Loucy (cell line): ENCODE results near the gene OSBPL8.

Experiments used
- H2AFZ ChIP-seq: fragments of 200-600 bp; sonication (generic); 2 replicates; pipeline ENCODE4 v1.6.0; 2016; ENCODE audit warnings: antibody characterized with exemption, mild to moderate bottlenecking, low read length, moderate library complexity
- H3F3A ChIP-seq: fragments of 200-600 bp; 2 replicates; pipeline ENCODE4 v1.6.0; 2016; ENCODE audit warnings: antibody characterized with exemption, low read depth, mild to moderate bottlenecking
- H3K27me3 ChIP-seq: fragments of 200-600 bp; sonication (generic); 2 replicates; pipeline ENCODE4 v1.6.1; 2014; ENCODE audit warnings: low read length, mild to moderate bottlenecking; ENCODE audit not compliant: insufficient read depth, poor library complexity, severe bottlenecking
- H3K36me3 ChIP-seq: fragments of 200-600 bp; sonication (generic); 2 replicates; pipeline ENCODE4 v1.6.1; 2016; ENCODE audit warnings: low read length; ENCODE audit not compliant: insufficient read depth
- H3K4me1 ChIP-seq: fragments of 200-600 bp; sonication (generic); 2 replicates; pipeline ENCODE4 v1.5.1; 2014; ENCODE audit warnings: low read length, mild to moderate bottlenecking; ENCODE audit not compliant: insufficient read depth, poor library complexity, severe bottlenecking
- H3K4me2 ChIP-seq: fragments of 200-600 bp; sonication (generic); 2 replicates; pipeline ENCODE4 v1.6.0; 2014; ENCODE audit warnings: antibody characterized with exemption, low read length, low read depth, mild to moderate bottlenecking; ENCODE audit not compliant: poor library complexity, severe bottlenecking
- H3K4me3 ChIP-seq: fragments of 200-600 bp; sonication (generic); 2 replicates; pipeline ENCODE4 v1.5.1; 2014; ENCODE audit warnings: low read length, mild to moderate bottlenecking, mixed read lengths; ENCODE audit not compliant: poor library complexity, severe bottlenecking
- H3K79me2 ChIP-seq: fragments of 200-600 bp; sonication (generic); 2 replicates; pipeline ENCODE4 v1.6.1; 2014; ENCODE audit warnings: low read length; ENCODE audit not compliant: insufficient read depth
- H3K9ac ChIP-seq: fragments of 200-600 bp; sonication (generic); 2 replicates; pipeline ENCODE4 v1.6.0; 2014; ENCODE audit warnings: mild to moderate bottlenecking, low read depth, low read length, moderate library complexity; ENCODE audit not compliant: poor library complexity, severe bottlenecking
- H3K9me2 ChIP-seq: fragments of 200-600 bp; sonication (generic); replicated peaks from 2 replicates; pipeline ENCODE4 v1.6.1; 2016; ENCODE audit warnings: low read depth, low read length, mixed read lengths
- H3K9me3 ChIP-seq: fragments of 200-600 bp; sonication (generic); 2 replicates; pipeline ENCODE4 v1.6.1; 2014; ENCODE audit warnings: mild to moderate bottlenecking, antibody characterized with exemption, low read length, low read depth; ENCODE audit not compliant: insufficient read depth
- H4K20me1 ChIP-seq: fragments of 200-600 bp; sonication (generic); 2 replicates; pipeline ENCODE4 v1.6.0; 2014; ENCODE audit warnings: antibody characterized with exemption, low read length, mild to moderate bottlenecking; ENCODE audit not compliant: insufficient read depth, poor library complexity, severe bottlenecking
- EZH2phosphoT487 ChIP-seq: fragments of 200-600 bp; IDR thresholded peaks from 2 replicates; pipeline ENCODE4 v1.6.1; 2018; ENCODE audit warnings: antibody characterized with exemption, mild to moderate bottlenecking, moderate library complexity, borderline replicate concordance
- TF ChIP-seq, protein P1 (sequence below): fragments of 200-600 bp; sonication (generic); conservative IDR thresholded peaks from 2 replicates; pipeline ENCODE4 v1.5.1; 2014; ENCODE audit warnings: mild to moderate bottlenecking, antibody characterized with exemption, low read length

OSBPL8 gene

DNA sequence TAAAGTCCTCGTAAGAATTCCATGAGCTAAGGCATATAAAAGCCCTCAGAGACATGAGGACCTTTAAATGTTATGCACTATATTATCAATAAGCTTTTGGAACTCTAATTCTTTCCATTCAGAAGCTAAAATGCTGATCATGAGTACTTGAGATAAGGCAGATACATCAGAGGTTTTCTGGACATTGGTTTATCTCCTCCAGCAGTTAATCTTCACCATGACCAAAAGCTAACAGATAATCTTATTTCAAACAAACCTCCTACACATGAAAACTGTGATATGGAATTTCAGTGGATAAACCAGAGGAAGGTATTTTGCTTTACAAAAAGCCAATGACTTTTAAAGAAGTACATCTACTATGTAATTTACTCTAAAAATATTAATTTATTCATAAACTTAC is 113.5 kb downstream of the OSBPL8 start:
- Histone ChIP-seq H3K27me3 (no peaks in the 10 kb centered on the region), H3K79me2 (peaks cover 25% of the 10 kb centered on the region), H4K20me1 (no peaks in the 10 kb centered on the region)

DNA sequence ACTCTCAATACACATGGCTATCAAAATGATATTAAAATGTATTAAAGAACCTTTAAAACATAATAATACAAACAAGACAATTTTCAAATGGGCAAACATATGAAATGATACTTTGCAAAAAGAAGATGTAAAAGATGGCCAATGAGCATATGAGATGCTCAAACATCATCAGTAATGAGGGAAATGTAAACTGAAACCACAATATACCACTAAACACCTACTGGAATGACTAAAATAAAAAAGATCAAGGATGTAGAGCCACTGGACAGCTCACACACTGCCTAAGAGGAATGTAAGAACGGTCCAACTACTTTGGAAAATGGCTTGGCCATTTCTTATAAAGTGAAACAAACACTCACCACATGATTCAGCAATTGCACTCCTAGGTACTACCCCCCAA is 114.1 kb downstream of the OSBPL8 start:
- Histone ChIP-seq H3K36me3 (peaks cover 19% of the 10 kb centered on the region; the same call in 1 of the 2 replicates), H3K79me2 (peaks cover 25% of the 10 kb centered on the region), H3F3A (no peaks in the 10 kb centered on the region), H3K9me3 (no peaks in the 10 kb centered on the region), H4K20me1 (no peaks in the 10 kb centered on the region), H3K4me1 (no peaks in the 10 kb centered on the region), H3K4me3 (no peak overlapping the region), H3K4me2 (no peak overlapping the region), H2AFZ (no peak overlapping the region), H3K27me3 (no peaks in the 10 kb centered on the region), H3K9ac (no peak overlapping the region), H3K9me2 (no peaks in the 10 kb centered on the region)
- no peak for TF ChIP-seq EZH2phosphoT487
- TF ChIP-seq, protein P1, sequence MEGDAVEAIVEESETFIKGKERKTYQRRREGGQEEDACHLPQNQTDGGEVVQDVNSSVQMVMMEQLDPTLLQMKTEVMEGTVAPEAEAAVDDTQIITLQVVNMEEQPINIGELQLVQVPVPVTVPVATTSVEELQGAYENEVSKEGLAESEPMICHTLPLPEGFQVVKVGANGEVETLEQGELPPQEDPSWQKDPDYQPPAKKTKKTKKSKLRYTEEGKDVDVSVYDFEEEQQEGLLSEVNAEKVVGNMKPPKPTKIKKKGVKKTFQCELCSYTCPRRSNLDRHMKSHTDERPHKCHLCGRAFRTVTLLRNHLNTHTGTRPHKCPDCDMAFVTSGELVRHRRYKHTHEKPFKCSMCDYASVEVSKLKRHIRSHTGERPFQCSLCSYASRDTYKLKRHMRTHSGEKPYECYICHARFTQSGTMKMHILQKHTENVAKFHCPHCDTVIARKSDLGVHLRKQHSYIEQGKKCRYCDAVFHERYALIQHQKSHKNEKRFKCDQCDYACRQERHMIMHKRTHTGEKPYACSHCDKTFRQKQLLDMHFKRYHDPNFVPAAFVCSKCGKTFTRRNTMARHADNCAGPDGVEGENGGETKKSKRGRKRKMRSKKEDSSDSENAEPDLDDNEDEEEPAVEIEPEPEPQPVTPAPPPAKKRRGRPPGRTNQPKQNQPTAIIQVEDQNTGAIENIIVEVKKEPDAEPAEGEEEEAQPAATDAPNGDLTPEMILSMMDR = no peak

More for the DNA sequence above, 113.5 kb downstream of the OSBPL8 start:
- H3K9me2 ChIP-seq = no peaks in the 10 kb centered on the region
- no peaks in the 10 kb centered on the region for H3F3A ChIP-seq
- H2AFZ ChIP-seq = no peak overlapping the region
- no peak overlapping the region for H3K4me2 ChIP-seq
- TF ChIP-seq, protein P1 = no peak
- no peak for TF ChIP-seq EZH2phosphoT487
- H3K36me3 ChIP-seq = peaks cover 24% of the 10 kb centered on the region; the same call in 1 of the 2 replicates
- no peak overlapping the region for H3K9ac ChIP-seq
- no peaks in the 10 kb centered on the region for H3K4me1 ChIP-seq
- H3K9me3 ChIP-seq = no peaks in the 10 kb centered on the region
- H3K4me3 ChIP-seq = no peak overlapping the region

DNA sequence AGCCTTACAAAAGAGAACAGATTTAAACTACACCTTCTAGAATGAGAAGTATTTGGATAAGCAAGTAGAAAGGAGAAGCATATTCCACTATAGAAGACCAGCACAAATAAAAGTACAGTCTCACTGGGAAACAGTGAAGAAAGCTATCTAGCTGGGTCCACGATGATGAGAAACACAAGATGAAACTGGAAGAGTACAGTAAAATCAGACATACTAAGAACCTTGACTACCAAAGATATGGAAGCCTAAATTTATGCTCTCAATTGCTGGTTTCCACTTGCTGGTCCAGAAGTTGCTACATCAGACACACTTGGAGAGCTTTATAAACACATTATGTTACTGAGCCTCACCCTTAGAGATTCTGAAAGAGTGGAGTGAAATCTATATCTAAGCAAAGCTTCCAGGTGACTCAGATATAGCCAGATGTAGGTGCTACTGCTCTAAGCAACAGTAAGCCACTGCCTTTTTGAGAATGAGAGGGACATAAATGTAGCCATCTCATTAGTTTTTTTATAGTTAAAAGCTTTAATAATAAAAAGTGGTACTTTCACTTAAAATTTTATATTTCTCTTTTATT is 115.1 kb downstream of the OSBPL8 start:
- Histone ChIP-seq H3K9ac (no peak overlapping the region), H3K9me2 (no peaks in the 10 kb centered on the region), H3K4me3 (no peak overlapping the region), H3K79me2 (peaks cover 25% of the 10 kb centered on the region), H3K4me2 (no peak overlapping the region), H3K36me3 (peaks cover 10% of the 10 kb centered on the region; the same call in 1 of the 2 replicates), H3K9me3 (no peaks in the 10 kb centered on the region), H3F3A (no peaks in the 10 kb centered on the region), H3K27me3 (no peaks in the 10 kb centered on the region), H3K4me1 (no peaks in the 10 kb centered on the region), H2AFZ (no peak overlapping the region), H4K20me1 (no peaks in the 10 kb centered on the region)
- TF ChIP-seq EZH2phosphoT487 = no peak
- TF ChIP-seq, protein P1 = no peak
